DMS53 (cell line): ENCODE measurements around the gene ELAVL2.

Experiments
- DNase-seq: peaks from one replicate; lab custom pipeline; 2025; lab: John Stamatoyannopoulos, UW

ELAVL2 gene

DNA sequence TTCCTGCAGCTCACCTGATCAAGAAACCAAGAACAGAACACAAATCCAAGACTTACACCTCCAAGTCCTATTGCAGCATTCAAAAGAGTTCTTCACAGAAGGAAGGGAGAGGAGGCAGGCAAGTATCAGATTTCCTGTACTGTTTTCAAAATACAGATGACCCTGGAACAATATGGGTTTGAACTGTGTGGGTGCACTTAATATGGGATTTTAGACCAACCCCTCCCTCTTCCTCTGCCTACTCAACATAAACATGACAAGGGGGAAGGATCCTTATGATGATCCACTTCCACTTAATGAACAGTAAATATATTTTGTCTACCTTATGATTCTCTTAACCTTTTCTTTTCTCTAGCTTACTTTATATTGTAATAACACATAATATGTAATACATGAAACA, 104.6 kb downstream of the ELAVL2 start:
- no peak for DNase-seq

DNA sequence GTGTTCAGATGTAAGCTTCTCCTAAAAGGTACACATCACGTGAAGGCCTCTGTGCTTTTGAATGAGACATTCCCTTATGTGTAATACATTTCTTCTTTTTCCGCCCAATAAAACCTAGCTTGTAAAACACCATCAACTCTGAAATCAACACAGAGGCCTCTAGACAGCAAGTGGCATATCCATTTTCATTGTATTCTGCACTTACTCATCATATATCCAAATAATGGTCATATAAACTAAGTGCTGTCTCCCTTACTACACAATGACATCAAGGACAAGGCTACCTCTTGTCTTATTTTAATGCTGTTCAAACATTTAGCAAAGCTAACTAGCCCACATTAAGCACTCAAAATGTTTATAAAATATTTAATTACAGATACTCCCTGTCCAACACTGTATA, 108.5 kb downstream of the ELAVL2 start:
- DNase-seq, result peak; percentile 21

DNA sequence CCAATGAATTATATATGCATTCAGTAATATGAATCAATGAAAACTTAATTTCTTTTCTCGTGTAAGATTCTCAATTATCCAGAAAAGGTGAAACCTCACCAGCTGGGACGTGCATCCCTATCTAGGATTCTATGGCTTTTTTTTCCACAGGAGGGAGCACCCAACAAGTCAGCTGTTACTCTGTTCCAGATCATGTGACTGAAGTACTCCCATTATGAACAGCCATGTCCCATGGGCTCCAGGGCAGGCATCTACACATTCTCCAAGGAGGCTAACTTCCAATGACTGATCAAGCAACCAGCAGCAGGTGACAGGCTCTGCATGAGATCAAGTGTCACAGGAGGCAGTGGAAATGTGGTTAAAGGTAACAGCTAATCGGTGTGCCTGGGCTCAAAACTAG, 118.8 kb downstream of the ELAVL2 start:
- DNase-seq, result no peak

DNA sequence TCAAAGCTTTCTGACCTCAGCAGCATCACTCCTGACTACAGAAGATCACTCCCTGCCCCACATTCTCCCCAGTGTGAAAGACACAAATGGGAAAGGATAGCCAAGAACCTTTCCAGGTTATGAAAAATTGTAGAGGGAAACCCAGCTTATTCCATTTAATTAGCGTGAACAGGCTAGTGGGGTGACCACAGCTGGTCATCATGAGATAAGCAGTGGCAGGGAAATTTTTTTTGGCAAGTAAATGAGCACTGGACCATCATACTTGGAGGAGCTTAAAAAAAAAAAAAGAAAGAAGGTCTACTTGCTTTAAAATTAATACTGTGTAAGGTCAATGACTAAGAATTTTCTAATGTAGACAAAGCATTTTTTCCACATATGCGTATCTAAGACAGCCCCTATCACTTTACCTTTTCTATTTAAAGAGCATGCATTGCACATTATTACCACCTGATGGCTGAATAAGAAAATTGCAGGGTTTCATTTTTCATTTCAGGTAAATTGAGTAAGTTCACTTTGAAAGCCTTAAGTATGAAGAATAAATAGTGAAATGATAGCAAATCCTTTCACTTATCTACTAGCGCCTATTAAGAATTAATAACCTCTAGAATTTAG, 123.6 kb downstream of the ELAVL2 start:
- DNase-seq, result peak; percentile 14

DNA sequence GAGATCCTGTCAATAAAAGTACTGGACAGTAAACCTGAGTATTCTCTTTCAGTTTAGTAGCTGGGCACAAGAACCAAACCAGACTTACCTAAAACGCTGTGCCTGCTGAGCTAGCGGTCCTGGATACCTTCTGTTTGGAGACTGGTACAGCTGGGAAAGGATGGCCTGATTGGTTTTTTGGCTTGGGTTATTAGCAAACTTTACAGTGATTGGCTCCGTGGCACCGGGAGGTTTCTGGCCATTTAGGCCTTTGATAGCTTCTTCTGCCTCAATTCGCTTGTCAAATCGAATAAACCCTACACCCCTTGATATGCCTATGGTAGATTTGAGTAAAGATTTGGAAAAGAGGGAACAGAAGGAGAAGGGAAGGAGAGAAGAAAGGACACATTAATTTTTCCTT, 124.7 kb downstream of the ELAVL2 start:
- no peak for DNase-seq

DNA sequence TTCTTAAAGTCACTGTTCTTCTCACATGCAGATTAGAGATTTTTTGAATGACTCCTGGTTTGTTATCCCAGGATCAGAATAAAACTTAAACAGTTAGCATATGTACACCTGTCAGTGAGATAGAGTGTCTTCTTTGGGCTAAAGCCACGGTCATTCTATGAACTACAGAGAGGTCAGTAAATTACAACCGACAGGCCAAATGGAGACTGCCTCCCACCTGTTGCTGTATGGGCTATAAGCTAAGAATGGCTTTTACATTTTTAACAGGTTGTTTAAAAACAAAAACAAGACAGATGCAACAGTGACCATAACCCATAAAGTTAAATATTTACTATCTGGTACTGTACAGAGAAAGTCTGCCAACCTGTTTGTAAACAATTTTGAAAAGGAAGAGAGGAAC, 125.7 kb downstream of the ELAVL2 start:
- DNase-seq, result no peak

DNA sequence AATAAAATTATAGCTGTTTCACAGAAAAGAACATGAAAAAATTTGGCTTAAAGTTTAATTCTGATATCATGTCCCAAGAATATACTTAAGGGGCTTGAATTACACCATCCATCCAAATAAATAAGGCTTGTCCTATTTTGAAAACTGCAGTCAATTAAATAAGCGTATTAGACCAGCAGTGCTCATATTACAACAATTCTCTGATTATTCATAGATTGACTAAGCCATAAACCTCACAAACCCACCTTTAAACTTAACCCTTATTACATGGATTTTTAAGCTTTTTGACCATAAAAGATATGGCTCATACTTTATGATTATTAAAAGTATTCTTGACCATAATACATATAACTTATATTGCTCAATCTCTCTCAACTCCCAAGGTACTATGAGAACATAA, 127.9 kb downstream of the ELAVL2 start:
- no peak for DNase-seq

DNA sequence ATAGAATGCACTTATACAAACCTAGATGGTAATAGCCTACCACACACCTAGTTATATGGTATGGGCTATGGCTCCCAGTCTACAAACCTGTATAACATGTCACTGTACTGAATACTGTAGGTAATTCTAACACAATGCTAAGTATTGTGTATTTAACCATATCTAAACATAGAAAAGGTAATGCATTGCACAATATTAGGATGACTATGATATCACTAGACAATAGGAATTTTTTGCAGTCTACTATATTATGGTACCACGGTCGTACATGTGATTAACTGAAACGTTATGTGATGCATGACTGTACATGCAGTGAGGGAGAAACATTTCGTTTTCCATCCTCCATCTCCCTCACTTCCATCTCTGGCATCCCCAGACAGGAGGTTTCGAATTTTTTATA, 130.5 kb downstream of the ELAVL2 start:
- DNase-seq, result no peak

DNA sequence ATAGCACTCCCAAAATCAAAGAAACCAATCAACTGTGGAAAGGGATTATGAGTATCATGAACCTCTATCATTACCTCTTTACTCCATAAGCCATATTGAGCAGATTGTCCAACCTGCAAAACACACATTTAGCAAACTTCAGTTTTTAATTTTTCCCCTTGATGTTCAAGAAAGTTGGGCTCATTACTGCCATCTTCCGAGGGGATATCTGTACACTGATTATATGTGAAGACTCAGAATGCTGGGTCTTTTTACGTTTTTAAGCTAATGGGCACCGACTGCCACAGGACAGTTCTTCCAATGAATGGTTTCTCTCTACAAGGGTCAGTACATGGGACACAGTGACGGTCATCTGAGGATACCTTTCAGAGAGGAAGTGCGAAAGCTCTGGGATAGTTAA, 132.7 kb downstream of the ELAVL2 start:
- DNase-seq, result no peak

DNA sequence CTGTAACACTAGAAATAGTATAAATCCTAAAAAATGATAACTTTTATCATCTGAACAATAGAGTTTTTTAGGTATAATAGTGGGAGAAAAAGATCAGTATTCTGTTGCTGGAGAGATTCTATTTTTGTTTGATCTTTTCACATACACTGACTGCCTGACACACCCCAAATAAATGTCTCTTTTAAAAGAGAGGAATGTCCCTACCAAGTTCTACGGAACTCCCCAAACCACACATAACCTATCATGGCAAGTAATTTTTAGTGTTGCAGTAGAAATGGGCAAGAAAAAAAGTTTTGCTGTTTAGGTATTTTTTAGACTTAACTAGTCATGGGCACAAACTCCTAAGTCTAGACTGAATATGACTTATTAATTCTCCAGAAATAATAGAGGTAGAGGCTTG, 139.1 kb downstream of the ELAVL2 start:
- no peak for DNase-seq

DNA sequence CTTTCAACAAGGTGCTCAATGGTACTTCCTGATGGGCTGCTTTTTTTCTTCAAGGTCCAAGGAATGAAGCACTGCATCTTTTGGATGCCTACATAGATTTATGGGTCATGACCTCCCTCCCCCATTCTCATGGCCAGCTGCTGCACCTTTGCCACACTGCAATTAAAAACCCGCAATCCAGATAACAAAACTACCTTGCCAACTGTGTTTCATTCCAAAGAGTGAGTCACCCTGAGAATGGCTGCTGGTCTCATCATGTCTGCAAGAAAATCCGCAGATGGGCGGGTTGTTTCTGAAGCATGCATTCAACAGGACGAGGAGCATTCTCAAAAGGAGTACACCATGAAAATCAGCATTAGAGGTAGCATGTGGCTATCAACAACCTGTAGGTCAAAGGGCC, 139.8 kb downstream of the ELAVL2 start:
- DNase-seq, result no peak

DNA sequence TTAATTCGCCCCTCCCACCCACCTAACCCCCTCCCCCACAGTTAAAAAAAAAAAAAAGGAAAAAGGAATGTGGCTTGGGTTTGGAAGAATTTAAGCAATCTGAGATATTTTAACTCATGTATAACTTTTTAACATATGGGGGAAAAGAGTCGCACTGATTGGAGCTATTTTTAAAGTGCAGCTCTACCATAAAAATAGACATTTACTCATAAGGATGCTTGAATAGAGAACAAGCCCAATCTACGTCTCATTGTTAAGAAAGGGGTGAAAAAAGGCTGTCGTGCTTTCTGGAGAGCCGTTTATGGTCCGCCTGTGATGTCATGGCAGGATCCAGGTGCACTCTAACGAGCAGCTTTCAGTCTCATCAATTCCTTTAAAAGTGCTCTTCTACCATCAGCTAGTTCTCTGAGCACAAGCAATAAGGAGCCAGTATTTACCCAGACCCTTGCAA, 142.4 kb downstream of the ELAVL2 start:
- DNase-seq, result no peak

DNA sequence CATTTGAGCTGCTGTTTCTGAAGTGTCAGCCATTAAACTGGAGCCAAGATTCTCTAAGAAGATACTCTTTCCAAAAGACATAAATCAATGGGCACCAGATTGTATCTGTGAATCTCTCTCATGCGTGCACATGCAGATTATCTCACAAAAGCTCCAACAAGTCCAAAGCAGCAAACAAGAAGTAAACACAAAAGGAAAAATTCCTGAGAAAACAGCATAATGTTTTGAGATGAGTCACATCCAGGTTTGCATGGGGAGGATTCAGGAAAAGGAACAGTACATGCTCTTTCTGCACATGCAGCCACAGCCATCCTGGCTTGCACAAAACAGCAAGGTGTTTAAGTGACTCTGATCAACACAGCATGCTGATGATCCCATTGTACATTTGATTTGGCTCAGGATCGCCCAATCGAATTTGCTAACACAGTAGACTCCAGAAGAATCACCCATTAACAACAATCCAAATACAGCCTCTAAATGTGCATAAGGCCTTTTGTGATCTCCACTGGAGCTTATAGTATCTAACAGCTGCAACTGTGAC, 143.1 kb downstream of the ELAVL2 start:
- no peak for DNase-seq

DNA sequence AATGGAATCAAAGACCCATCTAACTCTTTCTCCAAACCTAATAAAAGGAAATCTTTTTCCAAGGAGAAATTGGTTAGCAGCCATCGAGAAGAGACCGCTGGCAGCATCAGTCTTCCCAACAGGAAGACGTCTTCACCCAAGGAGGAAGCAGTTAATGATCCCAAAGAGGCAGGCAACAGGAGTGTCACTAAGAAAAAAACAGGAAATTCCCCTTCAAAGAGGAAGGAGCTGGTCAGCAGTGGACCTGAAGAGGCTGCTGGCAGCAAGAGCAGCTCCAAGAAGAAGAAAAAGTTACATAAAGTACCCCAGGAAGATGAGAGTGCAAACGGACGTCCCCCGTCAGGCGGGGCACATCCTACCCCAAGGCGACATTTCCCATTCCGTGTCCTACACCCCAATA, 143.7 kb downstream of the ELAVL2 start:
- no peak for DNase-seq

DNA sequence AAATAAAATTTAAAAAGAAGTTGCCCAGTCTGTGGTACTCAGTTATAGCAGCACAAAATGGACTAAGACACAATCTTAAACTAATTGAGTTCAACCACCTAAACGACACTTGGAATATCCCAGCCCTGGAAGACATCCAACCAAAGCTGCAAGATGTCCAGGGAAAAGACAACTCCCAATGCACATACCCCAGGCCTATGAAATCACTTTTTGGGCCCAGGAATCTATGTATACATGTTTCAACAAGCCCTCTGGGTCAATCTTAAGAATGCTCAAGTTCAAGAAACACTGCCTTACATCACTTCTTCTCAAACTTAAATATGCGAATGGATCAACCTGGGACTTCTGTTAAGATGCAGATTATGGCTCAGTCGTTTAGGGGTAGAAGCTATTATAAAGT, 148.6 kb downstream of the ELAVL2 start:
- no peak for DNase-seq

DNA sequence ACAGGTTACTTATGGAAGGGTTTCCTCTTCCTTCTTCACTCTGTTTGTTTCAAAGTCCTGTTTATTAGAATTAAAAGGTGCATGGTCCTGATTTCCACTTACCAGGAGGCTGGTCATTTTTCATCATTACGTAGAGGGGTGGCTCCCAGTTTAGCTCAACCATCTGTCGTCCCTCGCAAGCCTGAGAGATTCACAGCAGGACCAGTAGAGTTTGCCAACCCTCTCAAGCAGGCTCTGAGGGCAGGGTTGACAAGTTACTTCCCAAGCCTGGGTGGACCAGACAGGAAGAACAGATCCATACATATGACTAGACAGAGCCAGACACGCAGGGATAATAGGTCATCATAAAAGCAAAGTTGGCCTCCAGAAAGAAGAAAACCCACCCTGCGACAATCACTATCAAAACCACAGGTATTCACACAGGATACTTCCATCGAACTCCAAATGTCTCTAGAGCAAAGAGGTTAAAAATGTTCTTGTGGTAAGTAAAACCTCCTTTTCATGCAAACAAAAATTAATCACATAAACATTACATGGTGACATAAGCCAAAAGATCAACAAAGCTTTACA, 151.9 kb downstream of the ELAVL2 start:
- DNase-seq, result no peak

DNA sequence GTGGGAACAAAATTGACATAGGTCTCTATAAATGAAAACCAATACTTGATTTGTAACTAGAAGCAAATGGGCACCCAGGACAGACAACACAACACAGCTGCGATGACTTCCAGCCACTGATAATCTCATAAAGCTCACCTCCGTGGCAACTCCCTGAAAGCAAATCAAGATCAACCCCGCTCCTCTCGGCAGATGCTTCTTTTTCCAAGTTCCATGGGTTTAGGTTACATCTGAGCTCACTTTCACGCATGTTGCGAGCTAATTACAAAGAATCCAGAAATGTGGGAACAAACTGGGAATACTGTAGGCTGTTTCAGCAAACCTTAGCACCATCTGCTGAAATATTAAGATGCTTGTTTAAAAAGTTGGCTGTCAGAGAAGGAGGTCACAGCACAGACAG, 153.9 kb downstream of the ELAVL2 start:
- no peak for DNase-seq

DNA sequence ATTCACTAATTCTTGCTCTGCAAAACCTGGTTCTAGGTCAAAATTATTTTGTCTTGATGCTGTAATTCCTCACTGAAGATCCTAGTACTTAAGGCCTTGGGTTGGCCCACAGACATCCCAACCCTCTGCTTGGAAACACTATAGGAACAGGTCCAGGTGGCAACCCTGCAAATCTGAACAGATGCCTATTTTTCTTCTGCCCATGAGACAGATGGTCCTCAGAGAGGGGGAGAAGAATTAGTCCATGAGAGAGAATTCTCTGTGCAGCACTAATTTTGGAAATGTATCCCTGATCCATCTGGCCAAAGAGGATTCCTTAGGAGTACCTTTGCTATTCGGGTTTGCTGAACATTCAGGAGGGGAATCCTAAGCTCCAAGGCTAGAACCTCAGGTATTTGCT, 156.3 kb downstream of the ELAVL2 start:
- DNase-seq, result no peak

DNA sequence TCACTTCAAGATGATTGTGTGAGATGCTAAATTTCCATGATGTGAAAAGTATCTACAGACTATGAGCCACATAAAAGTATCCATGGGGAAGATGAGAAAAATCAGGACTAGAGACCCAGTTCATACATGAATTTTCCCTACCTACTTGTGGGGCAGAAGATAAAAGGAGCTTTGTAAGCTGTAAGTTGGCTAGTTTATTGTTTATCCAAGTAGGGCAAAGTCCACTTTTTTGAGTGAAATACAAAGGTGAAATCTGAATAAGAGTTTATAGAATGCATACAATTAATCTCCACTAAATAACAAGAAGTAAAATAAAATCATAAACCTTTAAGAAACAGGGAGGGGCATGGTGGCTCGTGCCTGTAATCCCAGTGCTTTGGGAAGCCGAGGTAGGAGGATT, 160.4 kb downstream of the ELAVL2 start:
- DNase-seq, result no peak

DNA sequence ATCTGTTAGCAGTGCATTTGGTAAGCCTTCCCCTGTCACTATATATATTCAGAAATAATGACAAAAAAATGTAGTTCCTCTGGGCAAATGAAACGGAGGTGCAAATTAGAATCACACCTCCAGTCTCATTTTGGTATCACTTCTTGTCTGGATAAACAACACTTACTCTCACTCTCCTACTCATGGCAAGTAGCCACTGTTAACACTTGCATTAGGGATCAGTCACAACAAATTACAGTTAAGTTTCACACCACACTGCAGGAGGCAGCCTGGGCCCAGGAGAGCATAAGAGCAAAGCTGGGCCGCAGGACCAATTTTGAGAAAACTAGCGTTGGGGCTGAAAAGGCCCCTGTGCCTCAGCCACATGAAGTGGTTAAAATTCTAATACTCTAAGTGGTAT, 161.0 kb downstream of the ELAVL2 start:
- no peak for DNase-seq

DNA sequence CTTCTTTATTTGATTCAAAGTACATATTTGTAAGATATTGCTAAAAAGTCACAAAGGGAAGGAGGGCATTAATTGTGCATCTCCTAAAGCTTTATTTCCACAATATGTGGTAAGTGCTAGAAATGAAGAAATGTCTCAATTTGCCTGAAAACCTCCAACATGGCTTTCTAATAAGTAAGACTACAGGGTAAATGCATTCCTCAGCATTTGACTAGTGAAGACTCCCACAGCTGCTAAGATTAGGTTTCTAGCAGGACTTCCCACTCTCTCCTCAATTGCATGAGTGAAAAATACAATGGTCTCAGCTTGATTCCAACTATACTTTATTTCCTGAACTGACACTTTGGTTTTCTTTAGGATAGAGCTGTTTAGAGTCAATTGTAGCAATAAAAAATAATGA, 162.1 kb downstream of the ELAVL2 start:
- DNase-seq, result no peak

DNA sequence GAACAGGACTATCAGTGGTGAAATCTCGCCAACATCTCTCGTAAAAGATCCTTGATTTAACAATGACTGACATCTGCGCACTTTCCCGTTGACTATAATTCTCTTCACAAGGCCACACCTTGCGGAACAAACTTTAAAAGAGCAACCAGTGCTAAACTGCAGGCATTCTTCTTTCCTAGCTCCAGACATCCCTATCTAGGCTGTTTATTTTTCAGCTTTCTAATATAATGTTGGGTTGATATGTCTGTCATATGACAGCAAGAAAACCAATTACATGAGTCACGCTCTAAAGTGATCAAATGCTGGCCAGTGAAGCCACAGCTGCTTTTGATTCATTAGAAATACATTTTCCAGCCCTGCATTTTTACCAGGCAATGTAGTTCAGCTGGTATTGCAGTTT, 162.5 kb downstream of the ELAVL2 start:
- DNase-seq, result no peak

DNA sequence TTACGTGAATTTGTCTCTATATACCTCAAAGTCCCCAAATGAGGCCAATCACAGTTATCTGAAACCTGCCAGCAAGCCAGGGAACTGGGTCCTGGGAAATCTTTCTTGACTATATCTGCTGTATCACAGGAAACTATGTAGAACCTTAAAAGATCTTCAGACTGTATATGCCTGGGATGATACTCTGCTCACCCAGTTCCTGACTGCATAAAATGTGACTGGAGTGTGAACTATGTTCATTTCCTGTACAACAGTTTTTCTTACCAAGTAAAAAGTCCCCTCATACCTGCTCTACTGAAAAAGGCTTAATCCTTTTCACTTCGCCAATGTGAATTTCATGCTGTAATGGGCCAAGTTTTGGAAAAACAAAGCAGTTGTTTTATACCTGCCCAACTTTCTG, 162.9 kb downstream of the ELAVL2 start:
- no peak for DNase-seq

DNA sequence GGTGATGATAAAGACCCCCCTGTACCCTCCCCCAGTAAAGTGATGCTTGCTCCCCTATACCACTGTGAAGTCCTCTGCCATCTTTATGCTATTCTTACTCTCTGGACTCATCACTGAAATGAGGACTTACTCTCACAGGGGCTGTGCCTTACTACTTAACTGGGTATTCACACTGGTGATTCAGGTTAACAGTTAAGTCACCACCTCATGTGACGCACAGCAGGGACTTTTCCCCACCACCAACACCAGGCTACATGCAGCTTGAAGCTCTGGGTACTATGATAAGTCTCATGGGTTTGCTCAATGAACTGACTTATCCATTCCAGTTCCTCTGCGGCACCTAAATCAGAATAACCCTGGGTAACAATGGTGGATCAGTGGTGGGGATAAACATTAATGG, 163.7 kb downstream of the ELAVL2 start:
- DNase-seq, result no peak
